ENCODE measurements around the gene CLTCL1.

DNA sequence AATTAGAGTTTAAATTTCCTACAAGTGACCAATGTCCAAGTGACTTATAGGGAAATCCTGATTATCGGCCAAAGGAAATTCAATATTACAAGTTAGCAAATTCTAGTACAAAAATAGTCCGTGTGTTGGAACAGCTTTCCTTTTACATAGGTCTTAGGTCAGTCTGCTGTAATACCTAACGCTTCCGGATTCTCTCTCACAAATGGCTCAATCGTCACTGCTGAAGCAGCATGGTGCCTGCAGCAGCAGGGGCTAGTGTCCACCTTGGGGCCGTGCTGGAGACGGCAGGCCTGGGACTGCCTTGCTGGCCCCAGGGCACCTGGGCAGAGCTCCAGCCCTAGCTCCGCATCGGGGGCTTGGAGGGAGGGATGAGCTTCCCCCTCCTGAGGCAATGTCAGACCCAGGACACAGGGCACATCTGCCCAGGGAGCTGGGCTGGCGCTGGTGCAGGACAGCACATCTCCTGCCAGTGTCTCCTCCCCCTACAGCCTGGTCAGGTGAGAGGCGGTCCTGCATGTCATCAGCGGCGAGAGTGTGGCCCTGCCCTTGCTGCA is 39.4 kb upstream of the CLTCL1 start:
- TF ChIP-seq, protein P1, sequence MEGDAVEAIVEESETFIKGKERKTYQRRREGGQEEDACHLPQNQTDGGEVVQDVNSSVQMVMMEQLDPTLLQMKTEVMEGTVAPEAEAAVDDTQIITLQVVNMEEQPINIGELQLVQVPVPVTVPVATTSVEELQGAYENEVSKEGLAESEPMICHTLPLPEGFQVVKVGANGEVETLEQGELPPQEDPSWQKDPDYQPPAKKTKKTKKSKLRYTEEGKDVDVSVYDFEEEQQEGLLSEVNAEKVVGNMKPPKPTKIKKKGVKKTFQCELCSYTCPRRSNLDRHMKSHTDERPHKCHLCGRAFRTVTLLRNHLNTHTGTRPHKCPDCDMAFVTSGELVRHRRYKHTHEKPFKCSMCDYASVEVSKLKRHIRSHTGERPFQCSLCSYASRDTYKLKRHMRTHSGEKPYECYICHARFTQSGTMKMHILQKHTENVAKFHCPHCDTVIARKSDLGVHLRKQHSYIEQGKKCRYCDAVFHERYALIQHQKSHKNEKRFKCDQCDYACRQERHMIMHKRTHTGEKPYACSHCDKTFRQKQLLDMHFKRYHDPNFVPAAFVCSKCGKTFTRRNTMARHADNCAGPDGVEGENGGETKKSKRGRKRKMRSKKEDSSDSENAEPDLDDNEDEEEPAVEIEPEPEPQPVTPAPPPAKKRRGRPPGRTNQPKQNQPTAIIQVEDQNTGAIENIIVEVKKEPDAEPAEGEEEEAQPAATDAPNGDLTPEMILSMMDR (IDR thresholded peaks at IDR 0.05): no peak
- TF ChIP-seq SIN3A (IDR thresholded peaks at IDR 0.05; ENCODE audit: borderline replicate concordance, insufficient read depth, low read depth, low read length) (no peak), POLR2AphosphoS5 (IDR thresholded peaks at IDR 0.05; ENCODE audit: low read depth, low read length) (no peak)
